GM12878 (cell line): ENCODE data around the gene LRRIQ4. TPM values are rescaled to one million over a fixed set of nuclear protein-coding genes. Genes with fewer than 3 reads are reported as not detected.

ENCODE experiments used
- ATAC-seq: fragments of 200-7000 bp; cut with Tn5 transposase; 3 replicates; pipeline ENCODE4 v1.9.1; 2020; ENCODE audit warnings: mild to moderate bottlenecking, moderate library complexity
- BruUV-seq: library from RNA; stranded (reverse); fragments of 400-500 nt; replicated peaks from 2 replicates; lab custom pipeline; 2021; lab: Mats Ljungman, UMichigan
- CTCF ChIA-PET: fragments of 300-600 bp; sonication (Branson Sonifier 250); formaldehyde crosslinking; extraction: SDS; loops from one replicate; lab custom pipeline; 2021; ENCODE audit warnings: inconsistent platforms; lab: Yijun Ruan, JAX
- POLR2A ChIA-PET: fragments of 350-600 bp; formaldehyde crosslinking; extraction: SDS; loops from one replicate; lab custom pipeline; 2021; ENCODE audit warnings: inconsistent platforms; lab: Charles Lee
- RAD21 ChIA-PET: fragments of 300-600 bp; sonication (Branson Sonifier 250); formaldehyde crosslinking; loops from one replicate; lab custom pipeline; 2023; ENCODE audit warnings: antibody characterized with exemption; ENCODE audit not compliant: unreplicated experiment; lab: Charles Lee
- SMC1A ChIA-PET: fragments of 300-600 bp; sonication (Branson Sonifier 250); formaldehyde crosslinking; loops from one replicate; lab custom pipeline; 2023; ENCODE audit not compliant: unreplicated experiment, uncharacterized antibody; lab: Charles Lee
- DNase-seq: peaks from one replicate; pipeline ENCODE4 v3.0.0-alpha.2; 2011; ENCODE audit warnings: low read depth, low spot score
- FAIRE-seq: peaks from 3 replicates; lab custom pipeline; 2011; peaks lifted over from hg19 to GRCh38; lab: Jason Lieb, UNC
- H2AFZ ChIP-seq: 2 replicates; pipeline ENCODE4 v1.6.0; 2011; ENCODE audit warnings: low read depth, low read length, control low read depth; ENCODE audit not compliant: control insufficient read depth
- H3K27ac ChIP-seq: 2 replicates; pipeline ENCODE4 v1.5.1; 2011; ENCODE audit warnings: control low read depth; ENCODE audit not compliant: control insufficient read depth, insufficient read depth
- H3K27me3 ChIP-seq, 2 experiments: replicated peaks in 1 of 2; 2 replicates each; pipeline versions ENCODE4 v1.6.0 to v1.6.1; 2011; ENCODE audit warnings: low read length in 1 of 2; ENCODE audit not compliant: control insufficient read depth in 2 of 2, insufficient read depth in 2 of 2
- H3K36me3 ChIP-seq, 2 experiments: 2 replicates each; pipeline ENCODE4 v1.5.1; 2011; ENCODE audit warnings: low read length in 1 of 2; ENCODE audit not compliant: control insufficient read depth in 2 of 2, insufficient read depth in 2 of 2
- H3K4me1 ChIP-seq: 2 replicates; pipeline ENCODE4 v1.6.1; 2011; ENCODE audit warnings: mild to moderate bottlenecking, low read length, moderate library complexity, mixed read lengths; ENCODE audit not compliant: control insufficient read depth, insufficient read depth
- H3K4me2 ChIP-seq: 2 replicates; pipeline ENCODE4 v1.6.0; 2011; ENCODE audit warnings: control low read depth; ENCODE audit not compliant: control insufficient read depth, insufficient read depth
- H3K4me3 ChIP-seq: fragments of 200-600 bp; sonication (generic); 2 replicates; pipeline ENCODE4 v1.5.1; 2016
- H3K79me2 ChIP-seq: 2 replicates; pipeline ENCODE4 v1.6.0; 2011; ENCODE audit warnings: low read length; ENCODE audit not compliant: control insufficient read depth, insufficient read depth
- H3K9ac ChIP-seq: 2 replicates; pipeline ENCODE4 v1.8.0; 2011; ENCODE audit warnings: low read length, control low read depth, mixed read lengths; ENCODE audit not compliant: control insufficient read depth, insufficient read depth
- H3K9me3 ChIP-seq: replicated peaks from 3 replicates; pipeline ENCODE4 v1.5.1; 2011; ENCODE audit warnings: mild to moderate bottlenecking, low read length; ENCODE audit not compliant: control insufficient read depth, insufficient read depth
- H4K20me1 ChIP-seq: 2 replicates; pipeline ENCODE4 v1.6.0; 2011; ENCODE audit not compliant: control insufficient read depth, insufficient read depth
- CHD2 ChIP-seq: IDR thresholded peaks from 2 replicates; pipeline ENCODE4 v1.6.1; 2011; ENCODE audit warnings: low read depth, low read length, improper control_type of control experiment, borderline replicate concordance
- HDAC6 ChIP-seq: fragments of 200-600 bp; sonication (generic); IDR thresholded peaks from one replicate; pipeline ENCODE4 v1.8.0; 2017; ENCODE audit warnings: antibody characterized with exemption; ENCODE audit not compliant: unreplicated experiment
- IKZF2 ChIP-seq, 2 experiments: fragments of 450-650 bp; IDR thresholded peaks; 2 replicates each; pipeline ENCODE4 v1.6.1; 2017; ENCODE audit warnings: mild to moderate bottlenecking in 2 of 2, moderate library complexity in 2 of 2
- JUNB ChIP-seq: IDR thresholded peaks from 2 replicates; pipeline ENCODE4 v1.6.1; 2016; ENCODE audit warnings: antibody characterized with exemption, mild to moderate bottlenecking
- JUND ChIP-seq: IDR thresholded peaks from 2 replicates; pipeline ENCODE4 v1.6.1; 2012; ENCODE audit warnings: low read depth, mild to moderate bottlenecking, low read length, improper control_type of control experiment, moderate library complexity
- MEF2A ChIP-seq: IDR thresholded peaks from 2 replicates; pipeline ENCODE4 v1.6.1; 2011; ENCODE audit warnings: low read depth, mild to moderate bottlenecking, low read length, moderate library complexity; ENCODE audit not compliant: insufficient read depth
- MLLT1 ChIP-seq: fragments of 450-650 bp; IDR thresholded peaks from 2 replicates; pipeline ENCODE4 v1.6.1; 2016; ENCODE audit warnings: mild to moderate bottlenecking
- MTA2 ChIP-seq: fragments of 450-650 bp; IDR thresholded peaks from 2 replicates; pipeline ENCODE4 v1.6.1; 2016; ENCODE audit warnings: low read depth, mild to moderate bottlenecking, moderate library complexity
- MYB ChIP-seq: fragments of 150-350 bp; IDR thresholded peaks from 2 replicates; pipeline ENCODE4 v1.6.1; 2014; ENCODE audit warnings: mild to moderate bottlenecking, low read depth, low read length, borderline replicate concordance
- PBX3 ChIP-seq: IDR thresholded peaks from 2 replicates; pipeline ENCODE4 v1.6.1; 2011; ENCODE audit warnings: mild to moderate bottlenecking, low read depth, low read length, moderate library complexity; ENCODE audit not compliant: insufficient replicate concordance
- PKNOX1 ChIP-seq: fragments of 450-650 bp; IDR thresholded peaks from 2 replicates; pipeline ENCODE4 v1.6.1; 2016; ENCODE audit warnings: mild to moderate bottlenecking
- RAD21 ChIP-seq: IDR thresholded peaks from 2 replicates; pipeline ENCODE4 v1.6.1; 2011; ENCODE audit warnings: mild to moderate bottlenecking, low read depth, low read length, moderate library complexity; ENCODE audit not compliant: insufficient read depth
- RAD51 ChIP-seq: fragments of 450-650 bp; IDR thresholded peaks from 2 replicates; pipeline ENCODE4 v1.6.1; 2016; ENCODE audit warnings: moderate library complexity, mild to moderate bottlenecking, inconsistent platforms
- RUNX3 ChIP-seq: IDR thresholded peaks from 2 replicates; pipeline ENCODE4 v1.6.1; 2012; ENCODE audit warnings: low read length, inconsistent platforms
- SMAD5 ChIP-seq: IDR thresholded peaks from 2 replicates; pipeline ENCODE4 v1.6.1; 2016; ENCODE audit warnings: antibody characterized with exemption, low read depth
- STAT1 ChIP-seq: fragments of 450-650 bp; conservative IDR thresholded peaks from 2 replicates; pipeline ENCODE4 v1.6.1; 2014; ENCODE audit warnings: antibody characterized with exemption, mild to moderate bottlenecking
- TBL1XR1 ChIP-seq: IDR thresholded peaks from 2 replicates; pipeline ENCODE4 v1.6.1; 2012; ENCODE audit warnings: low read depth, low read length, improper control_type of control experiment
- WGBS: methylation state at CpG from one replicate; pipeline ENCODE4 v1.1.6; 2016; ENCODE audit warnings: low lambda C conversion rate; ENCODE audit not compliant: insufficient replicate concordance, insufficient coverage; ENCODE audit errors: missing lambda C conversion rate; 5-methylcytosine and 5-hydroxymethylcytosine counted together
- in situ Hi-C: fragments of 300-500 bp; cut with MboI; formaldehyde crosslinking; loops from 9 replicates; pipeline ENCODE4 v1.14.3; 2018; ENCODE audit warnings: mixed read lengths
- intact Hi-C: fragments of 100-400 bp; cut with micrococcal nuclease; formaldehyde crosslinking; loops from one replicate; pipeline ENCODE4 v1.14.2; 2022; ENCODE audit not compliant: unreplicated experiment
- polyA plus RNA-seq, 11 experiments: library from polyadenylated mRNA; depleted of rRNA in 4 of 11; unstranded in 6 of 11; stranded (reverse) in 5 of 11; fragments of >200 nt; fragmentation: Nextera tagmentation in 4 of 11; fragmentation: Illumina TruSeq in 1 of 11; extraction: Ambion mirVana in 4 of 11; extraction: Trizol in 1 of 11; gene quantifications; 1 replicate in 1 of 11; 2 replicates in 10 of 11; pipeline versions ENCODE4 v1.2.1 to v1.2.3, GENCODE V29; 2011 to 2016; ENCODE audit warnings: inconsistent platforms in 2 of 11, missing spikeins in 2 of 11, low read depth in 1 of 11
- total RNA-seq, 4 experiments: library from RNA; depleted of rRNA in 3 of 4; stranded (reverse); fragments of >200 nt in 3 of 4; fragmentation: Illumina TruSeq in 1 of 4; extraction: Trizol in 1 of 4; gene quantifications; 2 replicates each; pipeline versions ENCODE4 v1.2.1 to v1.2.3, GENCODE V29; 2013 to 2021
- TF ChIP-seq, protein P1 (sequence below): IDR thresholded peaks from 2 replicates; pipeline ENCODE4 v1.6.1; 2011; ENCODE audit warnings: borderline replicate concordance, low read depth, mild to moderate bottlenecking, moderate library complexity, low read length; ENCODE audit not compliant: insufficient read depth, poor library complexity, severe bottlenecking

LRRIQ4 gene
- total and polyA plus RNA-seq, 10 of the 15 experiments (the other 5 are each of a cell fraction or from before 2014, with no cell fraction given): 0.06 to 0.21 (median 0.14) TPM; not detected in 3

- ChIA-PET SMC1A (interaction anchor here (0.7 kb wide), 1 partner anchor 16 kb away, joined by 3 read pairs; no protein-coding TSS in a partner anchor), CTCF (no interaction called here), RAD21 (interaction anchor here (1.0 to 1.5 kb wide), 2 partner anchors 11 to 198 kb away, joined by 3 read pairs; no protein-coding TSS in a partner anchor), POLR2A (interaction anchor here (0.5 to 1.3 kb wide), 6 partner anchors 15 to 1103 kb away, joined by 3 to 9 read pairs (median 6); partner anchors contain the start of gene SEC62)
- Histone ChIP-seq H3K27ac (no peak within 1 kb of the TSS), H3K4me2 (peak within 1 kb of the TSS; percentile 85), H3K4me1 (no peaks in the 10 kb centered on the region), H3K9ac (peak within 1 kb of the TSS; percentile 80), H3K9me3 (no peaks in the 10 kb centered on the region; the same call in 2 of the 3 replicates), H3K79me2 (peaks cover 15% of the 10 kb centered on the region), H4K20me1 (no peaks in the 10 kb centered on the region), H3K36me3 (no peaks in the 10 kb centered on the region), H2AFZ (peak within 1 kb of the TSS; percentile 83), H3K4me3 (peak within 1 kb of the TSS; percentile 61; the same call in 1 of the 2 replicates), H3K27me3 (no peaks in the 10 kb centered on the region)
- in situ Hi-C loops (no loop called here), intact Hi-C loops (loop anchor here (5.0 kb wide), 3 partner anchors 163 to 1098 kb away; partner anchors contain the start of gene SKIL)
- BruUV-seq: no TSS peak
- 2% methylated on average over 47 of the region's 51 CpGs for WGBS
- DNase-seq: no peak
- peak; percentile 18 for FAIRE-seq
- ATAC-seq: peak; percentile 11
- no peak for TF ChIP-seq MLLT1
- TF ChIP-seq, protein P1, sequence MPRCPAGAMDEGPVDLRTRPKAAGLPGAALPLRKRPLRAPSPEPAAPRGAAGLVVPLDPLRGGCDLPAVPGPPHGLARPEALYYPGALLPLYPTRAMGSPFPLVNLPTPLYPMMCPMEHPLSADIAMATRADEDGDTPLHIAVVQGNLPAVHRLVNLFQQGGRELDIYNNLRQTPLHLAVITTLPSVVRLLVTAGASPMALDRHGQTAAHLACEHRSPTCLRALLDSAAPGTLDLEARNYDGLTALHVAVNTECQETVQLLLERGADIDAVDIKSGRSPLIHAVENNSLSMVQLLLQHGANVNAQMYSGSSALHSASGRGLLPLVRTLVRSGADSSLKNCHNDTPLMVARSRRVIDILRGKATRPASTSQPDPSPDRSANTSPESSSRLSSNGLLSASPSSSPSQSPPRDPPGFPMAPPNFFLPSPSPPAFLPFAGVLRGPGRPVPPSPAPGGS: no peak
- no peak for TF ChIP-seq STAT1
- peak; percentile 80 to 81 for TF ChIP-seq IKZF2 (IDR thresholded peaks at IDR 0.05)
- no peak for TF ChIP-seq MYB
- TF ChIP-seq JUNB: no peak
- no peak for TF ChIP-seq RUNX3
- no peak for TF ChIP-seq TBL1XR1
- no peak for TF ChIP-seq SMAD5
- no peak for TF ChIP-seq RAD51
- TF ChIP-seq PBX3: peak; percentile 75
- no peak for TF ChIP-seq MEF2A
- TF ChIP-seq MTA2: no peak
- TF ChIP-seq HDAC6: no peak
- TF ChIP-seq JUND: no peak
- TF ChIP-seq CHD2: no peak
- peak; percentile 66 for TF ChIP-seq PKNOX1
- TF ChIP-seq RAD21: no peak
Observed at GRCh38 chr3:169769287-169770181, 43.1 kb upstream of the LRRIQ4 start, which contains the start of gene ACTRT3. ACTRT3 (minus strand) TSS chr3:169769561; CDS start chr3:169769520, 41 bp downstream.
